ENCODE data around the gene PDS5A. TPM values are rescaled to one million over a fixed set of nuclear protein-coding genes. Genes with fewer than 3 reads are reported as not detected.

Gene PDS5A
- total and polyA plus RNA-seq, 2 of the 13 experiments (the other 11 are each of a cell fraction or from before 2014, with no cell fraction given), result 31.8 to 57.0 TPM

GRCh38 chr4:39860804-39861203, 116.9 kb downstream of the PDS5A start:
- intact Hi-C loops (cut with micrococcal nuclease; ENCODE audit: unreplicated experiment), result no loop called here
- Histone ChIP-seq H2AFZ (ENCODE audit: low read length) (no peak overlapping the region), H3K4me3 (replicated peaks in 1 of 3; ENCODE audit: insufficient read depth in 1 of 3, low read depth in 2 of 3, low read length in 3 of 3) (no peak overlapping the region), H3K27me3 (ENCODE audit: control insufficient read depth in 1 of 2, insufficient read depth in 2 of 2, low read length in 2 of 2) (no peaks in the 10 kb centered on the region), H3K9me3 (ENCODE audit: low read length) (no peaks in the 10 kb centered on the region), H3K27ac (ENCODE audit: extremely low read length, insufficient read depth, low read length) (no peak overlapping the region), H3K4me1 (ENCODE audit: insufficient read depth, low read length) (no peaks in the 10 kb centered on the region), H3K4me2 (ENCODE audit: low read depth, low read length) (no peak overlapping the region), H3K79me2 (ENCODE audit: insufficient read depth, low read length) (no peaks in the 10 kb centered on the region), H4K20me1 (ENCODE audit: insufficient read depth, low read length) (no peaks in the 10 kb centered on the region; the same call in 1 of the 2 replicates), H3K36me3 (replicated peaks in 1 of 2; ENCODE audit: control insufficient read depth in 1 of 2, insufficient read depth in 2 of 2, low read length in 2 of 2) (peaks cover 8 to 42% of the 10 kb centered on the region in 2 experiments; a peak in 4 of 5 replicates), H3K9ac (ENCODE audit: insufficient read depth, low read depth, low read length) (no peak overlapping the region)
- in situ Hi-C loops (cut with HindIII; ENCODE audit: extremely low pct_ligation_motif_present, low pct_unique_long_range_greater_than_20kb), result no loop called here
- ATAC-seq, result no peak
- TF ChIP-seq FLYWCH1 (CRISPR knock-in tag; IDR thresholded peaks at IDR 0.05) (no peak), ATF4 (CRISPR knock-in tag; IDR thresholded peaks at IDR 0.05) (no peak), TEAD2 (CRISPR knock-in tag; IDR thresholded peaks at IDR 0.05) (no peak), CENPX (CRISPR knock-in tag; IDR thresholded peaks at IDR 0.05) (no peak), NFE2L2 (IDR thresholded peaks at IDR 0.05; ENCODE audit: low read length) (no peak), ETV6 (CRISPR knock-in tag; conservative IDR thresholded peaks at IDR 0.05) (no peak), RARA (CRISPR knock-in tag; IDR thresholded peaks at IDR 0.05) (no peak), JARID2 (CRISPR knock-in tag; IDR thresholded peaks at IDR 0.05; ENCODE audit: insufficient replicate concordance) (no peak), SRSF9 (IDR thresholded peaks at IDR 0.05; ENCODE audit: borderline replicate concordance, insufficient read depth, low read depth, low read length, poor library complexity, severe bottlenecking) (no peak), DNMT3B (CRISPR knock-in tag; conservative IDR thresholded peaks at IDR 0.05) (no peak), MBD4 (IDR thresholded peaks at IDR 0.05; ENCODE audit: borderline replicate concordance, low read length) (no peak), TAF15 (IDR thresholded peaks at IDR 0.05; ENCODE audit: low read depth, low read length, poor library complexity, severe bottlenecking) (no peak)
- TF ChIP-seq, protein P1, sequence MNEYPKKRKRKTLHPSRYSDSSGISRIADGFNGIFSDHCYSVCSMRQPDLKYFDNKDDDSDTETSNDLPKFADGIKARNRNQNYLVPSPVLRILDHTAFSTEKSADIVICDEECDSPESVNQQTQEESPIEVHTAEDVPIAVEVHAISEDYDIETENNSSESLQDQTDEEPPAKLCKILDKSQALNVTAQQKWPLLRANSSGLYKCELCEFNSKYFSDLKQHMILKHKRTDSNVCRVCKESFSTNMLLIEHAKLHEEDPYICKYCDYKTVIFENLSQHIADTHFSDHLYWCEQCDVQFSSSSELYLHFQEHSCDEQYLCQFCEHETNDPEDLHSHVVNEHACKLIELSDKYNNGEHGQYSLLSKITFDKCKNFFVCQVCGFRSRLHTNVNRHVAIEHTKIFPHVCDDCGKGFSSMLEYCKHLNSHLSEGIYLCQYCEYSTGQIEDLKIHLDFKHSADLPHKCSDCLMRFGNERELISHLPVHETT (CRISPR knock-in tag; conservative IDR thresholded peaks at IDR 0.05), result no peak
- WGBS (ENCODE audit: low lambda C conversion rate), result 94% methylated on average over 6 of the region's 6 CpGs
- no TSS peak for BruUV-seq (replicated peaks)
- ChIA-PET POLR2A (no interaction called here), CTCF (ENCODE audit: low intra/inter-chr PET ratio, low total read pairs) (no interaction called here)
- no peak for FAIRE-seq
- no peak for DNase-seq (ENCODE audit: low spot score)

All from HepG2 (cell line).